ENCODE data around the gene TTLL9.

- TF ChIP-seq, protein P1, sequence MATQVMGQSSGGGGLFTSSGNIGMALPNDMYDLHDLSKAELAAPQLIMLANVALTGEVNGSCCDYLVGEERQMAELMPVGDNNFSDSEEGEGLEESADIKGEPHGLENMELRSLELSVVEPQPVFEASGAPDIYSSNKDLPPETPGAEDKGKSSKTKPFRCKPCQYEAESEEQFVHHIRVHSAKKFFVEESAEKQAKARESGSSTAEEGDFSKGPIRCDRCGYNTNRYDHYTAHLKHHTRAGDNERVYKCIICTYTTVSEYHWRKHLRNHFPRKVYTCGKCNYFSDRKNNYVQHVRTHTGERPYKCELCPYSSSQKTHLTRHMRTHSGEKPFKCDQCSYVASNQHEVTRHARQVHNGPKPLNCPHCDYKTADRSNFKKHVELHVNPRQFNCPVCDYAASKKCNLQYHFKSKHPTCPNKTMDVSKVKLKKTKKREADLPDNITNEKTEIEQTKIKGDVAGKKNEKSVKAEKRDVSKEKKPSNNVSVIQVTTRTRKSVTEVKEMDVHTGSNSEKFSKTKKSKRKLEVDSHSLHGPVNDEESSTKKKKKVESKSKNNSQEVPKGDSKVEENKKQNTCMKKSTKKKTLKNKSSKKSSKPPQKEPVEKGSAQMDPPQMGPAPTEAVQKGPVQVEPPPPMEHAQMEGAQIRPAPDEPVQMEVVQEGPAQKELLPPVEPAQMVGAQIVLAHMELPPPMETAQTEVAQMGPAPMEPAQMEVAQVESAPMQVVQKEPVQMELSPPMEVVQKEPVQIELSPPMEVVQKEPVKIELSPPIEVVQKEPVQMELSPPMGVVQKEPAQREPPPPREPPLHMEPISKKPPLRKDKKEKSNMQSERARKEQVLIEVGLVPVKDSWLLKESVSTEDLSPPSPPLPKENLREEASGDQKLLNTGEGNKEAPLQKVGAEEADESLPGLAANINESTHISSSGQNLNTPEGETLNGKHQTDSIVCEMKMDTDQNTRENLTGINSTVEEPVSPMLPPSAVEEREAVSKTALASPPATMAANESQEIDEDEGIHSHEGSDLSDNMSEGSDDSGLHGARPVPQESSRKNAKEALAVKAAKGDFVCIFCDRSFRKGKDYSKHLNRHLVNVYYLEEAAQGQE (IDR thresholded peaks at IDR 0.05; ENCODE audit: insufficient read depth in 1 of 2, low read depth in 2 of 2, low read length in 2 of 2): no peak
- no peak for TF ChIP-seq POLR2AphosphoS5 (IDR thresholded peaks at IDR 0.05; ENCODE audit: low read depth, low read length)
These were observed 43.4 kb upstream of the TTLL9 start for GRCh38 chr20:31827059-31827458.

All from PFSK-1 (cell line).